Fibroblast of the conjunctiva (primary cell): Measurements from ENCODE around the gene FMN2.

ENCODE experiments used
- DNase-seq: peaks from one replicate; pipeline ENCODE4 v3.0.0-alpha.2; 2010; ENCODE audit warnings: low read depth

Gene FMN2

DNA sequence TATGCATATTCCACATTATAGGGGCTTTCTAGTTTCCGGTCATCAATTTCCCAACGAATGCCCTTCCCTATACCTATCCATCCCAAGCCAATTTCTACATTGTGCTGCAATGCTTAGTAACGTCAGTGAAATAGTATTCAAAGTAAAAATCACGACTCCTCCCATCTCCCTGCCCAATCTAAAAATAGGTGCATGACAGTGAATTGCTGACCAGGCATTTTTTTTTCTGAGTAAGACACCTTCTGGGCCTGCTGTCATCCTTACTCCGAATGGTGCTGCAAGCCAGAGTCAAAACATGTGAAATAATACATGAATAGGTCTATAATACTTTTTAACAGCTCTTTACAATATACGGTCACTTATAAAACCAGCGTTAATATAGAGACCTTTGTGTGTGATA is 400.1 kb downstream of the FMN2 start:
- DNase-seq, result no peak

DNA sequence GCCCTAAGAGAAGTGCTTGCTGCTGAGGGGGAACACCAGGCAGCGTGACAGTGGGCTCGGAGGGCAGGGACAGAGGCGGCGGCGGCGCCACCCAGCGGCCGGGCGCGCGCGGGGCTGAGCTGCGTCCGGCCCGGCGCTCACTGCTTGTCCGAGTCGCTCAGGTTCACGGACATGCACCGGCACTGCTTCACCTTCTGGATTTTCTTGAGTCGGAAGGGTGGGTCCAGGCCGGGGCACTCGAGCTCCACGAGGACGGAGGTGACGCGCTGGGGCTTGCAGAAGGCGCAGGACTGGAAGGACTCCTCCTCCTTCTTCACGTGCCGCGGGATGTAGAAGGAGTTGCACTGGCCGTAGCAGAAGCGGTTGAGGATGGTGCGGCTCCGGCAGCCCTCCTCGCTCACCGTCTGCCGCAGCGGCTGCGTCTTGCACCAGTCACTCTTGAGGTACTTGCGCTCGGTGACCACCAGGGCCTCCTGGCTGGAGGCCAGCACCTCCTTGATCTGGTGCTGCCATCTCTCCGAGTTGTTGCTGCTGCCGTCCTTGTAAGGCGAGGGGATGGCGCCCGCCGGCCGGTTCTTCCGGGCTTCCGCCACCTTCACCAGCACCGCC is 401.3 kb downstream of the FMN2 start:
- DNase-seq, result peak; percentile 42

DNA sequence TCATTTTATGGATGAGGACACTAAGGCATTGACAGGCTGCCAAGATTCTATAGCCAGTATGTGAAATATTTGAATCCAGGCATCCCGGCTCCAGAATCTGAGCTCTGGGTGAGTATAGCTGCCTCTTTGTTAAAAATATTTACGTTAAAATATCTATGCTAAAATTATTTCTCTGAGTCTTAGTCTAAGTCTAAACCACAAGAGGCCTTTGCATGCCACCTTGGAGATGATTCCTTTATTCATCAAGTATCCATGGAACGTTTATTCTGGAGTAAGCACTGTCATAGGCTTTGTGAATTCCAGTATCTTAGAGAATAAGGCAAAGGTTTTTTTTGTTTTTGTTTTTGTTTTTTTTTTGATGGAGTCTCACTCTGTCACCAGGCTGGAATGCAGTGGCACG is 403.9 kb downstream of the FMN2 start:
- DNase-seq, result no peak

DNA sequence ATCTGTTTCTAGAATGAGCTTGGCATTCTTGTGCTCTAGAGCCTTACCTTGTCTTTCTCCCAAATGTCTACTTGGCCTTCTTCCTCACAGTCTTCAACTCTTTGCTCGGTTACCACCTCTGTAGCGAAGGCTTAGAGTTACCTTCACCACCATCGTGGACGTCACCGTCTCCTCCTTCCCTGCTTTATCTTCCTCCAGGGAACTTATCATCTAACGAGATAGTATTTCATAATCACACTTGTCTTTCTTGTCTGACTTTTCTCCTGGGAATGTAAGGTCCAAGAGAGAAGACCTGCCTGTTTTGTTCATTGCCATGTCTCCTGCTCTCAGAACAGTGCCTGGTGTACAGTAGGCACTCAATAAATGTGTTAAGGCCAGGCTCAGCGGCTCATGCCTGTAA is 404.7 kb downstream of the FMN2 start:
- DNase-seq, result no peak

DNA sequence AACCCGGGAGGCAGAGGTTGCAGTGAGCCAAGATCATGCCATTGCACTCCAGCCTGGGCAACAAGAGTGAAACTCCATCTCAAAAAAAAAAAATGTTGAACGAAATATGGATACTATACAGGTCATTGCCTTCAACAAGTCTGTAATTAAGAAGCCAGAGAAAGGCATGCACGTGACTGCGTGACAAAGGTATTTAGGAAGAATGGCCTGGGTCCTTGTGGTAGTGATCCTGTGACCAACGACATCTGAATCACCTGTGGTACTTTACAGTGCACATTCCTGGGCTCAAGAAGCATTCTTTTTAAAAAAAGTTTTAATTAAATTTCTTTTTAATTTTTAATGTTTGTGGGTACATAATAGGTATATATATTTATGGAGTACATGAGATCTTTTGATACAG is 405.3 kb downstream of the FMN2 start:
- no peak for DNase-seq

DNA sequence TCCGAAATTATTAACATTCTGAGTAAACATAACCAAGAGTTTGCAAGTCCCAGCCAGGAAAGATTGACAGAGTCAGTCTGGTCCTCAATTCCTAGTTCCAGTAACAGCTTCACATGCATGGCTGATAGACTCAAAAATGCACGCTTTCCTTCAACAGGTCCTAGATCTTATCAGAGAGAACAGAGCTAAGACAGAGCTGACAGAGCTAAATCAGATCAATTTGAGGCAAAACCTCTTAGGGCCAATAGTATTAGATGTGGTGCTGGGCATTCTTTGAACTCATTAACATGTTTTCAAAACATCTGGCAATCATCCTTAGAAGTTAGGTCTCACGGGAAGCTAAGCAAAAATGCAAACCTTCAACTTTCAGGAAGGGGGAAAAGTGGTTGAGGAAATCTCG is 406.2 kb downstream of the FMN2 start:
- DNase-seq, result no peak

DNA sequence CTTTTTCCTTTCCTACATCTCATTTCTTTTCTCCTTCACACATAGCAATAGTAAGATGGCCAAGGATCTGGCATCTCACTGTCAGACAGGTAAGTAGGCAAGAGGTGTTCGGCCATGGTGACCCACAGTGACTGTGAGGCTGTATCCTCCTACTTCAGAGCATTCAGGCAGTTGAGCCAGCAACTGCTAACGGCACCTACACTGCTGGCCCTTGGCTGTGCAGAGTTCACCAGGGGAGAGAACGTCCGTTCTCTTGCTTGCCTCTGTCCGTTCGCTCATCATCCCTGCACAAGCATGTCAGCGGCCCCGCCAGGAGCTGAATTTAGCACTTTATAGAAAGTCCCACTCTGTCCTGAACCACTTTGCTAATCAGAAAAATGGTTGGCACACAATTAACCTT is 406.7 kb downstream of the FMN2 start:
- DNase-seq, result no peak

DNA sequence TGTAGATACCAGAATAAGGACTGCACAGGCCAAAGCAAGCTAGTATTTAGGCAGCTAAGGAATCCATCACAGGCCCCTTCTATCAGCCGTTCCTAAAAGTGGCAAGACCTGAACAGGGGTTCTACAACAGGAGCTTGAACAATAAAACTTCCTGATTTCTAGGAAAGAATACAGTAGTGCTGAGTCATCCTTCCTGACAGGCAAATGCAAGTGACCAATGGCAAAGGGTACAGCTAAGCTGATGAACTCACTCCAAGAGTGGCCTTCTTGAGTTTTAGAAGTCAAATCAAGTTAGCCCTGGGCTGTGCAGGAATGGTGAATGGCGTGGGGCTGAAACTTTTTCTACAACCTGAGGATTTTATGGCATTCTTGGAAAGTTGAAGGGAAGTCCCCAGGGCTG is 407.3 kb downstream of the FMN2 start:
- DNase-seq, result no peak

DNA sequence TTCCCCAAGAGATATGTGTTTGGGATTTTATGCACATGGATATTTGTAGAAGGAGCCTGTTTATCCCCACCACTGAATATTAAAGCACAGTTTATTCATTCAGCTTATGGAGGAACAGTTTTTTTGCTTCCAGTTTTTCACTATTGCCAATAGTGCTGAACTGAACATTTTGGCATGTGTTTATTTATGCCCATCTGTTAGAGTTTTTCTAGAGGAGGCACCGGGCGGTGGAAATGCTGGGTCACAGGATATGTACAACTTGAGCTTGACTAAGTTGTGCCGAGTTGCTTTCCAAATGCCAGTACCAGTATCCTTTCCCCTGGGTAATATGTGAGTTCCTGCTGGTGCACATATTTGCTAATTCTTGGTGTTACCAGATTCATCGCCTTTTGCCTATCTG is 409.0 kb downstream of the FMN2 start:
- no peak for DNase-seq

DNA sequence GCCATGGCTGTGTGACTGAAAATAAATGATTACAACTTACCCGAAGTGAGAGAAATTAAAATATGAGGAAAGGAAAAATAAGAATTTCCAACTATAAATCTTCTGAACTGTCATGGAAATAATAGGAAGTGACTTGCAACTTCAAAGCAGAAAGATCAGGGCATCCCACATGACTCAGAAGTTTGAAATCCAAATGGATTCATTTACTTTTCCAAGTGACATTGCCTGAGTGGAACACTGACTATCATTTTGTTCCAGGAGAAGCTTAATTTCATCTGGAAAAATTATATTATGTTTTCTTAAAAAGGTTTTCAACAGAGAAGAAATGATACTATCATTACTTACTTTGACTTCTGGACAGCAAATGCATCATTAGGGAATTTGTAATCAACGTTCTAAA is 409.4 kb downstream of the FMN2 start:
- DNase-seq, result no peak

DNA sequence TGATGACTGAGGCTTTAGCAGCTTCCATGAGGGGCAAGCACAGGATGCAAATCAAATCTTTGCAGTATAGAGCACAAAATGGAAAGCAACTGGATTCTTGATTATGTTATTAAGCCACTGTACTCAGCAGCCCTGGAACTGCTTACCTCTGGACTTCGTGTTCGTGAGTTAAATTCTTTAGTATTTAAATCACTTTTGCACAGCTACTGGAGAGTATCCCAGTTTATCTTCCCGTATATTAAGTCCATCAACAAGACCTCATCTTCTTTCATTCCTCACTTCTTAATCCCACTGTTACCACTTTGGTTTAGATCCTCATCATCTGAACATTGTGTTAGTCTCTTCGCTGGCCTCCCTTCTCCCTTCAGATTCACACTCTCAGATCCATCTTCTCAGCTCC is 411.4 kb downstream of the FMN2 start:
- no peak for DNase-seq

DNA sequence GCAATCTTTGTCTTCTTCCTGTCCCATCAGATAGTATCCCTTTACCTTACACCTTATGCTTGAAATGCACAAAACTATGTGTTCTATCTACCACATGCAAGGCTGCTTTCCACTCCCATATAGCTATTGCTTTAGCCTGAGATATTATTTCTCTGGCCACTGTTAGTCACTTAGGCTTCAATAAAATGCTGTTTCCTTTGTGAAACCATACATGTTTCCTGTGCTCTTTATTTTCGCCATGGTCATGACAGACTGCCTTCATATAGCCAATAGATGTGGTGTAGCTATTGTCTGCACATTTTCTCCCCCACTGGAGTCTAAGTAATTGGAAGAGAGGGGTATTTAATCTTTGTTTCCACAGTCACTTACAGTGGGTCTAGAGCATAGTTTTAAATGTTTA is 411.9 kb downstream of the FMN2 start:
- DNase-seq, result no peak

DNA sequence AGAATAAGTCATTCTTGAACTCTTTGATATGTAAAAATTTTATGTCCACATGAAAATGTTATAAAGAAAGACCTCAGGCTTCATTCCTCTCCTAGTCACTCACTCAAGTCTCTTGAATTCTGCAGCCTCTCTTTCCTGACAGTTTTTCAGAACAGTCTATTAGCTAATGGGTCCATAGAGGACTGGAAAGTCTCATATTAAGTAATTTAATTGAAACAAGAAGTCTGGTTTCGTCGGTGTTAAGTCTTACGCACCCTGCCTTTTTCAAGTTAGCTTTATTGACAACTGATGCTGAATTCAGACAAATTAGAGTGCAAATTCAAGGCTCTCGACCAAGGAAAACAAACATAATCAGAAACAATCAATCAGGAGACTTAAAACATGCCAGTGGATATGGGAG is 414.5 kb downstream of the FMN2 start:
- no peak for DNase-seq

DNA sequence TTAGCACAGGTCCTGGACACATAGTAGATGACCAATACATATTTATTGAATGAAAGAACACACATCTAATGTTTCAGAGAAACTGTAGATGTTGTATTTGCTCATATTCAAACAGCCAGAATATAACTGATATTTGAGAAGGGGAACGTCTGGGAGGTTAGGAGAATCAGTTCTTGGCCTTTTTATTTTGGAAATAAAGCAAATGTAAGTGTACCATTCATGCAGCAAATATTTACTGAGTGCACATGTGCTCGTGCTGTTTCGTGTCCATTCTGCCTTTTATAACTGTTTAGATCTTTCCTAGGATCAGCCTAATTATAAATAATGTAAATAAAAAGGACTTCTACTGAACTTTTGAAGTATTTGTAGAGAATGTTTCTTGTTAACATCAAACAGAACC is 416.5 kb downstream of the FMN2 start:
- DNase-seq, result no peak

DNA sequence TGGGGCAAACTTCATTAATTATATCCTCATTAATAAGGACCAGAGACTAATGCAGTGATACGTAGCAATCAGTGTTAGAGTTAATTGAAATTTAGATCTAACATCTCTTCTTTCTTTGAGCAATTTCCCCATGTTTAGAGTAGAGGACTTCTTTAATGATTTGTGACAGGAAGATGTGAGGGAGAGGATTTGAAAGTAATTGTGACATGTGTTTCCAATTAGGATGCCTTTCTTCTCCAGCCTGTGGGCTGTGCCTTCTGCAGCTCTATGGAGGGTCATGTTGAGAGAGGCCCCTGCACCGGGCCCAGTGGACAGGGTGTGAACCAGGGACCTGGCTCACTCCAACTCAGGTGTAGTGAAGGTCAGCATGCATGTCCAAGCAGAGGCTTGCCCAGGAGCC is 417.3 kb downstream of the FMN2 start:
- peak; percentile 17 for DNase-seq

DNA sequence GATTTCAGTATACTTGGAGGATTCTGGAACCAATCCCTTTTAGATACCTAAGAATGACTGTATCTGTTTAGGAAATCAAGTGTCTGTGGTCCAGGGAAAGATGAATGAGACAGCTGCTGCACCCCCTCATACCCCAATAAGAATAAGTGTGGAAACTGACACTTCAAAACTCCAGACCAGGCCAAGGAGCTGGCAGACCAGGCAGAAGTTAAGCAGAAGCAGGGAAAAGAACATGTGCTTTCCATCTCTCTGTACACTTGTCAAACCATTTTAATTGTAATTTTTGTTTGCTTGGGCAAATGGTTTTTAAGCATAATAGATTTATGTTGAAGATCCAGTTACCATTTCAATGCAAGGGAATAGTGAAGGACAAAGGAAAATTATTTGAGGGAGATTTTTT is 420.1 kb downstream of the FMN2 start:
- no peak for DNase-seq

DNA sequence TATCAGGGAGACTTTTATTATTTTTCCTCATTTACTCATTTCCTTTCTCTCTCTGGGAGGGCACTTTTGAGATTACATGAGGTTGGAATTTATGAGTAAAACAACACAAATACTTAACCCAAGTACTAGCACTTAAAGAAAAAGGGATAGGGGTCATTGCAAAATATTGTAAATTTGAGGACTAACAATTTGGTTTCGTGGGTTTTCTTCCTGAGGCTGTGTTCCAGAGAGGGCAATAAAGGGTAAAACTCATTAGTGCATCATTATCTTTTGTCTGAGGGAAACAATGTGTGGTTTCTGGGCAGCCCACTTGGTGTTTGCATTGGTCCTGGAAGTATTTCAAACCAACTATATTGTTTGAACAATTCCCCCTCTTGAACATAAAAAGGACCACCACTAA is 423.8 kb downstream of the FMN2 start:
- no peak for DNase-seq

DNA sequence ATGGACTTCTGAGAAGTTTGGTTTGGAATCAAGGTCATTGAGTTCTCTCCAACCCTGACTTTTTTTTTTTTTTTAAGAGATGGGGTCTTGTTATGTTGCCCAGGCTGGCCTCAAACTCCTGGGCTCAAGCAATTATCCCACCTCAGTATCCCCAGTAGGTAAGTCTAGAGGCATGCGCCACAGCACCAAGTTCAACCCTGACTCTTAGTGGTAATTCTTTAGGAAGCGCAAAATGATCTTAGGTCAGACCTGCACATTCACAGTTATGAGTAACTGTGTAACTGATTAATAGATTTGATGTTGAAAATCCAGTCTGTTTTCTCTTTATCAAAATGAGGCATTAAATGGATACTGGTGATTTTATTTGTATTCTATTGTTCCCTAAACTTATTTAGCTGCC is 424.4 kb downstream of the FMN2 start:
- no peak for DNase-seq

DNA sequence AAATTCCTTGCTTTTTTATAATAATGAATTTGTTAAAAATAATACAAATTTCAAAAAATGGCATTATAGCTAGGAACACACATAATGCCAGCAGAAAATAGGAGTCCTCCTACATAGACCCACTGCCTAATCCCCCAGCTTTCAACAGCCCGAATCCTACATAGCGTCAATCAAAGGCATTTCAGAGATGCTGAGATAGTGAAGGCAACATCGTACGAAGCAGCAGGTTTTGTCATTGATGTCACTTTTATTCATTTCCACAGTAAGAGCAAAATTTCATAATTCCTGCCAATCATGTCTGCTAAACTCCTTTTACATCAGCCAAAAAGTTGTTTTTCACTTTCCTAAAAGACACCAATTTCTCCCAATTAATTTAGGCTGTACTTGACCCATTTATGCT is 426.2 kb downstream of the FMN2 start:
- DNase-seq, result no peak

DNA sequence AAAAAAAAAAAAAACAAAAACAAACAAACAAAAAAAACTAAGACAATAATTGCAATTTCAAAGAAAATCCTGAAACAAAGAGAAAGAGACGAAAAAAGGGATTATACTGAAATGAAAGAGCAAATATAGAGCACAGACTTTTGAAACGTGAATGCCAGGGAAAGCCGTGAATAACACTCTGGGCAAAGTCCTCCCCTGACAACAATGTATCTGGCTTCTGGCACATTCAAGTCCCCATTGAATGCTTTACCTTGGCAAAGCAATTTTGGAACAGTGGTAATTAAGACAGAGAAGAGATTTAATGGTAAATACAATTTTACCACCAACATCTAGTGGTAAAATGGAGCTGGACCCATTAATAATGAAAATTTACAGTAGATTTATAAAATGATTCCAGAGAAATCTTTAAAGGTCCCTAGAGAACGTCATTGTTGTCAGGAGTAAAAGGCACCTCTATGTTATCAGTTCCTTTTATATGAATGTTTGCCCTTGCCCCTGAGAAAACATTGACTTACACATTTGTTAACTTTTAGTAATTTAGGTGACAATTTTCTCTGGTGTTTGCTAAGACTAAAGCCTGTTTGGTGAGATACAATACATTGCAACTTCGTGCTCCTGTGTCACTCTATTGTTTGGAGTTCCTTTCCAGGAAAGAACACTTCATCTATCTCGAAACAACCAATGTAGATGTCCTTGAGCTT is 430.6 kb downstream of the FMN2 start:
- DNase-seq, result no peak

DNA sequence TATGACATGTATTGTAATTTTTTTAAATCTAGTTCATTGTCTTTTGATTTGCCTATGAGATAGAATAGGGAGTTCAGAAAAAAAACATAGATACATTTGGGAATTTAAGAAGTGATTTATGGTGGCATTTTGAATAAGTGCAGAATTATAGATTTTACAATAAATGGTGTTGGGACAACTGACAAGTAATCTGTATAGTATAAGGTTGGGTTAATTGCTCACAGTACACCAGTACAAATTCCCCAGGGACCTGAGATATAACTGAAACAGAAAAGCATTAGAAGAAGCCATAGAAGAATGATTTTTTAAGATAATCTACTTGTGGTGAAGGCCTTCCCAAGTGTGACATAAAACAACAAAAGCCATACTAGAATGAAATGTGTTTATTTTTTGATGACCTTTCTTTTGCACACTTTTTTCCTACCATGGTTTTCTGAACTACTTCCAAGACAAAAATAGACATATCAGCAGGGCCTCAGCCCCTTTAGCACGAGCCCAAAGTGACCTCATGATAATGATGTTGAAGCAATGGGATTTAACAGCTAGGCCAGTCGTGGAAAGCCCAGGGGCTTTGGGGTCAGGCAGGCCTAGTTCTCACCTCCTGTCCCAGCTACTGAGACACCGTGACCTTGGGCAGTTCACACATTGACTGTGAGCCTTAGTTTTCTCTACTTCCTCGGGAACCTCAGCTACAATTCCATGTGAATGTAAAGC is 432.8 kb downstream of the FMN2 start:
- no peak for DNase-seq
